ENCODE data around the gene TBX4.

- TF ChIP-seq, protein P1, sequence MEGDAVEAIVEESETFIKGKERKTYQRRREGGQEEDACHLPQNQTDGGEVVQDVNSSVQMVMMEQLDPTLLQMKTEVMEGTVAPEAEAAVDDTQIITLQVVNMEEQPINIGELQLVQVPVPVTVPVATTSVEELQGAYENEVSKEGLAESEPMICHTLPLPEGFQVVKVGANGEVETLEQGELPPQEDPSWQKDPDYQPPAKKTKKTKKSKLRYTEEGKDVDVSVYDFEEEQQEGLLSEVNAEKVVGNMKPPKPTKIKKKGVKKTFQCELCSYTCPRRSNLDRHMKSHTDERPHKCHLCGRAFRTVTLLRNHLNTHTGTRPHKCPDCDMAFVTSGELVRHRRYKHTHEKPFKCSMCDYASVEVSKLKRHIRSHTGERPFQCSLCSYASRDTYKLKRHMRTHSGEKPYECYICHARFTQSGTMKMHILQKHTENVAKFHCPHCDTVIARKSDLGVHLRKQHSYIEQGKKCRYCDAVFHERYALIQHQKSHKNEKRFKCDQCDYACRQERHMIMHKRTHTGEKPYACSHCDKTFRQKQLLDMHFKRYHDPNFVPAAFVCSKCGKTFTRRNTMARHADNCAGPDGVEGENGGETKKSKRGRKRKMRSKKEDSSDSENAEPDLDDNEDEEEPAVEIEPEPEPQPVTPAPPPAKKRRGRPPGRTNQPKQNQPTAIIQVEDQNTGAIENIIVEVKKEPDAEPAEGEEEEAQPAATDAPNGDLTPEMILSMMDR (IDR thresholded peaks at IDR 0.05), result no peak
- no peak for TF ChIP-seq MAZ (IDR thresholded peaks at IDR 0.05; ENCODE audit: borderline replicate concordance, low read depth, low read length)
- TF ChIP-seq CBX2 (IDR thresholded peaks at IDR 0.05; ENCODE audit: borderline replicate concordance, low read depth), result no peak
- TF ChIP-seq HOXB13 (CRISPR knock-in tag; IDR thresholded peaks at IDR 0.05; ENCODE audit: low read depth), result no peak
Measured at GRCh38 chr17:61496957-61497653, 44.9 kb downstream of the TBX4 start.

Measured in A549 (cell line).